ENCODE data around the gene NAT9. TPM values are rescaled to one million over a fixed set of nuclear protein-coding genes. Genes with fewer than 3 reads are reported as not detected.

NAT9 gene
- total and polyA plus RNA-seq, 2 experiments from 2014 or later: 37.3 to 37.5 TPM

DNA sequence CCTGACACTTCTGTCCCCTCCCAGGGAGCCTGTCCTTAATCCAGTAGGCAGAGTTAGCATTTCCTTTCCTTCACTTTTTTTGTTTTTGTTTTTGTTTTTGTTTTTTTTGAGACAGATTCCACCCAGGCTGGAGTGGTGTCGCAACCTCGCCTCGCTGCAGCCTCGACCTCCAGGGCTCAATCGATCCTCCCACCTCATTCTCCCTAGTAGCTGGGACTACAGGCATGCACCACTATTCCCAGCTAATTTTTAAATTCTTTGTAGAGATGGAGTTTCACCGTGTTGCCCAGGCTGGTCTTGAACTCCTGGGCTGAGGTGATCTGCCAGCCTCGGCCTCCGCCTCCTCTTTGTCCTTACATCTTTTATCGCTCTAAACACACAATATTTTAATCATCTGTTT lies 23.7 kb downstream of the NAT9 start:
- H2AFZ ChIP-seq: no peak overlapping the region
- H3K9me3 Mint-ChIP-seq: no peaks in the 10 kb centered on the region
- no peaks in the 10 kb centered on the region for H3K27me3 ChIP-seq (ENCODE audit: insufficient read depth)
- TF ChIP-seq, protein P1, sequence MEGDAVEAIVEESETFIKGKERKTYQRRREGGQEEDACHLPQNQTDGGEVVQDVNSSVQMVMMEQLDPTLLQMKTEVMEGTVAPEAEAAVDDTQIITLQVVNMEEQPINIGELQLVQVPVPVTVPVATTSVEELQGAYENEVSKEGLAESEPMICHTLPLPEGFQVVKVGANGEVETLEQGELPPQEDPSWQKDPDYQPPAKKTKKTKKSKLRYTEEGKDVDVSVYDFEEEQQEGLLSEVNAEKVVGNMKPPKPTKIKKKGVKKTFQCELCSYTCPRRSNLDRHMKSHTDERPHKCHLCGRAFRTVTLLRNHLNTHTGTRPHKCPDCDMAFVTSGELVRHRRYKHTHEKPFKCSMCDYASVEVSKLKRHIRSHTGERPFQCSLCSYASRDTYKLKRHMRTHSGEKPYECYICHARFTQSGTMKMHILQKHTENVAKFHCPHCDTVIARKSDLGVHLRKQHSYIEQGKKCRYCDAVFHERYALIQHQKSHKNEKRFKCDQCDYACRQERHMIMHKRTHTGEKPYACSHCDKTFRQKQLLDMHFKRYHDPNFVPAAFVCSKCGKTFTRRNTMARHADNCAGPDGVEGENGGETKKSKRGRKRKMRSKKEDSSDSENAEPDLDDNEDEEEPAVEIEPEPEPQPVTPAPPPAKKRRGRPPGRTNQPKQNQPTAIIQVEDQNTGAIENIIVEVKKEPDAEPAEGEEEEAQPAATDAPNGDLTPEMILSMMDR (conservative IDR thresholded peaks at IDR 0.05; ENCODE audit: low read depth in 2 of 2): no peak
- no peak for TF ChIP-seq ZNF114 (CRISPR knock-in tag; IDR thresholded peaks at IDR 0.05)
- TF ChIP-seq, protein P2, sequence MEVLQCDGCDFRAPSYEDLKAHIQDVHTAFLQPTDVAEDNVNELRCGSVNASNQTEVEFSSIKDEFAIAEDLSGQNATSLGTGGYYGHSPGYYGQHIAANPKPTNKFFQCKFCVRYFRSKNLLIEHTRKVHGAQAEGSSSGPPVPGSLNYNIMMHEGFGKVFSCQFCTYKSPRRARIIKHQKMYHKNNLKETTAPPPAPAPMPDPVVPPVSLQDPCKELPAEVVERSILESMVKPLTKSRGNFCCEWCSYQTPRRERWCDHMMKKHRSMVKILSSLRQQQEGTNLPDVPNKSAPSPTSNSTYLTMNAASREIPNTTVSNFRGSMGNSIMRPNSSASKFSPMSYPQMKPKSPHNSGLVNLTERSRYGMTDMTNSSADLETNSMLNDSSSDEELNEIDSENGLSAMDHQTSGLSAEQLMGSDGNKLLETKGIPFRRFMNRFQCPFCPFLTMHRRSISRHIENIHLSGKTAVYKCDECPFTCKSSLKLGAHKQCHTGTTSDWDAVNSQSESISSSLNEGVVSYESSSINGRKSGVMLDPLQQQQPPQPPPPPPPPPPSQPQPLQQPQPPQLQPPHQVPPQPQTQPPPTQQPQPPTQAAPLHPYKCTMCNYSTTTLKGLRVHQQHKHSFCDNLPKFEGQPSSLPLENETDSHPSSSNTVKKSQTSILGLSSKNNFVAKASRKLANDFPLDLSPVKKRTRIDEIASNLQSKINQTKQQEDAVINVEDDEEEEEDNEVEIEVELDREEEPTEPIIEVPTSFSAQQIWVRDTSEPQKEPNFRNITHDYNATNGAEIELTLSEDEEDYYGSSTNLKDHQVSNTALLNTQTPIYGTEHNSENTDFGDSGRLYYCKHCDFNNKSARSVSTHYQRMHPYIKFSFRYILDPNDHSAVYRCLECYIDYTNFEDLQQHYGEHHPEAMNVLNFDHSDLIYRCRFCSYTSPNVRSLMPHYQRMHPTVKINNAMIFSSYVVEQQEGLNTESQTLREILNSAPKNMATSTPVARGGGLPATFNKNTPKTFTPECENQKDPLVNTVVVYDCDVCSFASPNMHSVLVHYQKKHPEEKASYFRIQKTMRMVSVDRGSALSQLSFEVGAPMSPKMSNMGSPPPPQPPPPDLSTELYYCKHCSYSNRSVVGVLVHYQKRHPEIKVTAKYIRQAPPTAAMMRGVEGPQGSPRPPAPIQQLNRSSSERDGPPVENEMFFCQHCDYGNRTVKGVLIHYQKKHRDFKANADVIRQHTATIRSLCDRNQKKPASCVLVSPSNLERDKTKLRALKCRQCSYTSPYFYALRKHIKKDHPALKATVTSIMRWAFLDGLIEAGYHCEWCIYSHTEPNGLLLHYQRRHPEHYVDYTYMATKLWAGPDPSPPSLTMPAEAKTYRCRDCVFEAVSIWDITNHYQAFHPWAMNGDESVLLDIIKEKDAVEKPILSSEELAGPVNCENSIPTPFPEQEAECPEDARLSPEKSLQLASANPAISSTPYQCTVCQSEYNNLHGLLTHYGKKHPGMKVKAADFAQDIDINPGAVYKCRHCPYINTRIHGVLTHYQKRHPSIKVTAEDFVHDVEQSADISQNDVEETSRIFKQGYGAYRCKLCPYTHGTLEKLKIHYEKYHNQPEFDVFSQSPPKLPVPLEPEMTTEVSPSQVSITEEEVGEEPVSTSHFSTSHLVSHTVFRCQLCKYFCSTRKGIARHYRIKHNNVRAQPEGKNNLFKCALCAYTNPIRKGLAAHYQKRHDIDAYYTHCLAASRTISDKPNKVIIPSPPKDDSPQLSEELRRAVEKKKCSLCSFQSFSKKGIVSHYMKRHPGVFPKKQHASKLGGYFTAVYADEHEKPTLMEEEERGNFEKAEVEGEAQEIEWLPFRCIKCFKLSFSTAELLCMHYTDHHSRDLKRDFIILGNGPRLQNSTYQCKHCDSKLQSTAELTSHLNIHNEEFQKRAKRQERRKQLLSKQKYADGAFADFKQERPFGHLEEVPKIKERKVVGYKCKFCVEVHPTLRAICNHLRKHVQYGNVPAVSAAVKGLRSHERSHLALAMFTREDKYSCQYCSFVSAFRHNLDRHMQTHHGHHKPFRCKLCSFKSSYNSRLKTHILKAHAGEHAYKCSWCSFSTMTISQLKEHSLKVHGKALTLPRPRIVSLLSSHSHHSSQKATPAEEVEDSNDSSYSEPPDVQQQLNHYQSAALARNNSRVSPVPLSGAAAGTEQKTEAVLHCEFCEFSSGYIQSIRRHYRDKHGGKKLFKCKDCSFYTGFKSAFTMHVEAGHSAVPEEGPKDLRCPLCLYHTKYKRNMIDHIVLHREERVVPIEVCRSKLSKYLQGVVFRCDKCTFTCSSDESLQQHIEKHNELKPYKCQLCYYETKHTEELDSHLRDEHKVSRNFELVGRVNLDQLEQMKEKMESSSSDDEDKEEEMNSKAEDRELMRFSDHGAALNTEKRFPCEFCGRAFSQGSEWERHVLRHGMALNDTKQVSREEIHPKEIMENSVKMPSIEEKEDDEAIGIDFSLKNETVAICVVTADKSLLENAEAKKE (CRISPR knock-in tag; IDR thresholded peaks at IDR 0.05): no peak
- no peak overlapping the region for H3K4me3 ChIP-seq
- H3K4me2 ChIP-seq: no peak overlapping the region
- H3K4me1 ChIP-seq (ENCODE audit: insufficient read depth): peaks cover 30% of the 10 kb centered on the region
- H3F3A ChIP-seq (replicated peaks; ENCODE audit: low read depth): peaks cover 6% of the 10 kb centered on the region; the same call in 1 of the 2 replicates
- ATAC-seq (no peak), DNase-seq (ENCODE audit: low spot score) (no peak)
- no peak overlapping the region for H3K4me3 Mint-ChIP-seq
- peaks cover 16% of the 10 kb centered on the region for H3K36me3 Mint-ChIP-seq (ENCODE audit: low read depth)
- peaks cover 84% of the 10 kb centered on the region for H3K79me2 ChIP-seq (replicated peaks; ENCODE audit: insufficient read depth)
- H3K36me3 ChIP-seq (ENCODE audit: insufficient read depth): no peaks in the 10 kb centered on the region
- peaks cover 21% of the 10 kb centered on the region for H3K27me3 Mint-ChIP-seq (ENCODE audit: insufficient read depth, low read depth, poor library complexity)
- peaks cover 44% of the 10 kb centered on the region for H3K4me1 Mint-ChIP-seq
- H3K27ac Mint-ChIP-seq: 0 out of 2 replicates have a peak overlapping the region, but pooled peaks have one; percentile 37
- no peaks in the 10 kb centered on the region for H3K9me2 ChIP-seq (ENCODE audit: insufficient read depth)
- no peak overlapping the region for H3K27ac ChIP-seq (ENCODE audit: low read depth)
- peaks cover 62% of the 10 kb centered on the region for H4K20me1 ChIP-seq (replicated peaks; ENCODE audit: insufficient read depth)
